H9 (cell line): ENCODE measurements around the gene PROX2. TPM values are rescaled to one million over a fixed set of nuclear protein-coding genes. Genes with fewer than 3 reads are reported as not detected.

Experiments used
- DNase-seq: peaks from one replicate; pipeline ENCODE4 v3.0.0-alpha.2; 2017
- H2AFZ ChIP-seq: one replicate; pipeline ENCODE4 v1.6.1; 2013; ENCODE audit warnings: mild to moderate bottlenecking, low read length, control low read depth, moderate library complexity
- H2AK5ac ChIP-seq: 2 replicates; pipeline ENCODE4 v1.6.1; 2013; ENCODE audit warnings: low read length, control low read depth, mixed read lengths; ENCODE audit not compliant: insufficient read length
- H2BK120ac ChIP-seq: one replicate; pipeline ENCODE4 v1.6.1; 2013; ENCODE audit warnings: low read depth, mild to moderate bottlenecking, low read length, control low read depth, inconsistent platforms; ENCODE audit not compliant: poor library complexity, severe bottlenecking
- H2BK12ac ChIP-seq: 2 replicates; pipeline ENCODE4 v1.6.1; 2013; ENCODE audit warnings: low read length, control low read depth, mixed read lengths, low read depth; ENCODE audit not compliant: insufficient read length
- H2BK15ac ChIP-seq: 2 replicates; pipeline ENCODE4 v1.6.1; 2013; ENCODE audit warnings: low read depth, low read length, control low read depth
- H2BK20ac ChIP-seq: one replicate; pipeline ENCODE4 v1.6.1; 2013; ENCODE audit warnings: low read depth, mild to moderate bottlenecking, low read length, control low read depth, inconsistent platforms; ENCODE audit not compliant: poor library complexity, severe bottlenecking
- H2BK5ac ChIP-seq: 2 replicates; pipeline ENCODE4 v1.6.1; 2013; ENCODE audit warnings: low read length, control low read depth, mixed read lengths; ENCODE audit not compliant: insufficient read length
- H3K14ac ChIP-seq: 2 replicates; pipeline ENCODE4 v1.6.1; 2013; ENCODE audit warnings: low read length, control low read depth; ENCODE audit not compliant: insufficient read depth
- H3K18ac ChIP-seq: 2 replicates; pipeline ENCODE4 v1.6.1; 2013; ENCODE audit warnings: low read depth, mild to moderate bottlenecking, mixed read lengths, low read length, control low read depth; ENCODE audit not compliant: insufficient read length
- H3K23ac ChIP-seq: 2 replicates; pipeline ENCODE4 v1.6.1; 2013; ENCODE audit warnings: low read length, control low read depth, mixed read lengths, low read depth; ENCODE audit not compliant: insufficient read length
- H3K23me2 ChIP-seq: 2 replicates; pipeline ENCODE4 v1.6.1; 2013; ENCODE audit warnings: low read depth, mild to moderate bottlenecking, mixed read lengths, low read length, control low read depth; ENCODE audit not compliant: insufficient read length, poor library complexity, severe bottlenecking
- H3K27ac ChIP-seq: 2 replicates; pipeline ENCODE4 v1.5.1; 2013; ENCODE audit warnings: low read length, control low read depth, mixed read lengths, low read depth; ENCODE audit not compliant: insufficient read length
- H3K27me3 ChIP-seq: 2 replicates; pipeline ENCODE4 v1.6.1; 2013; ENCODE audit warnings: low read length, control low read depth, inconsistent platforms; ENCODE audit not compliant: insufficient read depth
- H3K4ac ChIP-seq: 2 replicates; pipeline ENCODE4 v1.6.1; 2013; ENCODE audit warnings: low read depth, mild to moderate bottlenecking, control low read depth, inconsistent platforms, low read length, moderate library complexity
- H3K4me1 ChIP-seq: 2 replicates; pipeline ENCODE4 v1.6.1; 2013; ENCODE audit warnings: low read length, control low read depth, inconsistent platforms; ENCODE audit not compliant: insufficient read depth
- H3K4me2 ChIP-seq: 2 replicates; pipeline ENCODE4 v1.6.1; 2013; ENCODE audit warnings: low read length, control low read depth, mixed read lengths; ENCODE audit not compliant: insufficient read length, insufficient read depth
- H3K56ac ChIP-seq: 2 replicates; pipeline ENCODE4 v1.6.1; 2013; ENCODE audit warnings: low read depth, mild to moderate bottlenecking, mixed read lengths, low read length, control low read depth; ENCODE audit not compliant: insufficient read length
- H3K79me1 ChIP-seq: 2 replicates; pipeline ENCODE4 v1.6.1; 2013; ENCODE audit warnings: low read depth, mild to moderate bottlenecking, moderate library complexity, low read length, control low read depth, inconsistent platforms; ENCODE audit not compliant: insufficient read depth, poor library complexity, severe bottlenecking
- H3K79me2 ChIP-seq: 2 replicates; pipeline ENCODE4 v1.6.1; 2013; ENCODE audit warnings: low read length, control low read depth, inconsistent platforms; ENCODE audit not compliant: insufficient read depth
- H3K9ac ChIP-seq: 2 replicates; pipeline ENCODE4 v1.6.1; 2013; ENCODE audit warnings: low read length, control low read depth, mixed read lengths; ENCODE audit not compliant: insufficient read length; ENCODE audit errors: extremely low read depth
- H3K9me3 ChIP-seq: one replicate; pipeline ENCODE4 v1.6.1; 2013; ENCODE audit warnings: low read depth, low read length, inconsistent platforms; ENCODE audit not compliant: control insufficient read depth
- H3T11ph ChIP-seq: one replicate; pipeline ENCODE4 v1.6.1; 2013; ENCODE audit warnings: mild to moderate bottlenecking, low read length, control low read depth, inconsistent platforms
- H4K20me1 ChIP-seq: one replicate; pipeline ENCODE4 v1.6.1; 2013; ENCODE audit not compliant: control insufficient read depth, insufficient read length, insufficient read depth
- H4K5ac ChIP-seq: 2 replicates; pipeline ENCODE4 v1.6.1; 2013; ENCODE audit warnings: low read depth, mild to moderate bottlenecking, mixed read lengths, low read length, control low read depth; ENCODE audit not compliant: insufficient read length
- H4K8ac ChIP-seq: replicated peaks from 2 replicates; pipeline ENCODE4 v1.6.1; 2013; ENCODE audit warnings: low read length, control low read depth, mixed read lengths, low read depth; ENCODE audit not compliant: insufficient read length
- H4K91ac ChIP-seq: 2 replicates; pipeline ENCODE4 v1.6.1; 2013; ENCODE audit warnings: low read depth, mild to moderate bottlenecking, moderate library complexity, mixed read lengths, low read length, control low read depth; ENCODE audit not compliant: insufficient read length
- H3K27ac Mint-ChIP-seq, 3 experiments: 2 replicates in 2 of 3; 3 replicates in 1 of 3; pipeline ENCODE4 v1.8.0; 2020 to 2021; ENCODE audit warnings: mixed read lengths in 3 of 3, mild to moderate bottlenecking in 1 of 3, moderate library complexity in 1 of 3
- H3K27me3 Mint-ChIP-seq: 2 replicates; pipeline ENCODE4 v1.8.0; 2021; ENCODE audit warnings: low read depth, mild to moderate bottlenecking, moderate library complexity, mixed read lengths
- H3K36me3 Mint-ChIP-seq, 3 experiments: 2 replicates in 2 of 3; 3 replicates in 1 of 3; pipeline ENCODE4 v1.8.0; 2020 to 2021; ENCODE audit warnings: low read depth in 3 of 3, mixed read lengths in 3 of 3; ENCODE audit not compliant: insufficient read depth in 1 of 3
- H3K4me1 Mint-ChIP-seq, 2 experiments: 2 replicates each; pipeline ENCODE4 v1.8.0; 2020; ENCODE audit warnings: mixed read lengths in 2 of 2
- H3K4me3 Mint-ChIP-seq, 2 experiments: 2 replicates in 1 of 2; 3 replicates in 1 of 2; pipeline ENCODE4 v1.8.0; 2020 to 2021; ENCODE audit warnings: mild to moderate bottlenecking in 2 of 2, mixed read lengths in 2 of 2, moderate library complexity in 1 of 2
- H3K9me3 Mint-ChIP-seq, 2 experiments: 2 replicates in 1 of 2; 3 replicates in 1 of 2; pipeline ENCODE4 v1.8.0; 2020; ENCODE audit warnings: mild to moderate bottlenecking in 2 of 2, mixed read lengths in 2 of 2, moderate library complexity in 1 of 2
- WGBS: extraction: QIAGEN DNeasy Blood & Tissue Kit; methylation state at CpG from one replicate; pipeline ENCODE4 v1.1.7; 2013; ENCODE audit warnings: missing lambda C conversion rate, low lambda C conversion rate, mixed read lengths; ENCODE audit not compliant: insufficient read length; ENCODE audit errors: extremely low coverage; 5-methylcytosine and 5-hydroxymethylcytosine counted together
- total RNA-seq: library from RNA; stranded (reverse); gene quantifications from 2 replicates; pipeline ENCODE4 v1.2.1, GENCODE V29; 2021
- TF ChIP-seq, protein P1 (sequence below): fragments of 200-600 bp; sonication (generic); conservative IDR thresholded peaks from 3 replicates; pipeline ENCODE4 v1.8.0; 2021; ENCODE audit warnings: antibody characterized with exemption, mild to moderate bottlenecking

Gene PROX2
- total RNA-seq, 1 experiment from 2014 or later, result not detected

DNA sequence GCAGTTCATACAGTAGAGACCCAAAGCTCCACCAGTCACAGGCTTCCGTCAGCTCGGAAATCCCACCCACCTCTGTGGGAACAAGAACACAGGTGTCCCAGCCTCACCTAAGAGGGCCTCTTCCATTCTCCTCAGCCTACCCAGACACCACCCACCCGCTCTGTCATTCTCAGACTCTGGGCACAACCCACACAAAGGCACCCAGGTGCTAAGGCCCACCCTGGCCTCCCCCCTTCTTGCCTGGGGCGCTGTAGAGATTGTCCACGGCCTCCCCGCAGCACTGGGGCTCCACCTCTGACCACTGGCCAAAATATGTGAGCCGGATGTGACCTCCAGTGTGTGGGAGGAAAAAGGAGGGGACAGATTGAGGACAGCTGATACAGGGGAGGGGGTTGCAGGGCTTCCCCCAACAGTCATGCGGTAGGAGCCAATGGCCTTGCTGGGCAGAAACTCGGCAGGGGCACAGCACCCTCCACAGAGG, 33.0 kb upstream of the PROX2 start:
- Histone ChIP-seq H3K56ac (no peak overlapping the region), H4K5ac (no peak overlapping the region), H2BK20ac (no peak overlapping the region), H2BK12ac (no peak overlapping the region), H3K27me3 (no peaks in the 10 kb centered on the region), H3T11ph (no peak overlapping the region), H4K91ac (no peak overlapping the region), H4K8ac (no peak overlapping the region), H3K9ac (no peak overlapping the region), H3K18ac (no peak overlapping the region), H3K79me1 (no peaks in the 10 kb centered on the region), H3K14ac (no peak overlapping the region), H2BK5ac (no peak overlapping the region), H4K20me1 (no peaks in the 10 kb centered on the region), H3K23me2 (no peaks in the 10 kb centered on the region), H3K4me2 (no peak overlapping the region), H3K79me2 (no peaks in the 10 kb centered on the region), H3K4ac (no peak overlapping the region), H3K23ac (no peak overlapping the region), H2AFZ (no peak overlapping the region), H3K9me3 (no peaks in the 10 kb centered on the region), H2AK5ac (no peak overlapping the region), H2BK120ac (no peak overlapping the region), H3K27ac (no peak overlapping the region), H2BK15ac (no peak overlapping the region), H3K4me1 (no peaks in the 10 kb centered on the region)
- Mint-ChIP-seq H3K27me3 (no peaks in the 10 kb centered on the region; the same call in 1 of the 2 replicates), H3K36me3 (peaks cover 0 to 15% (median 1%) of the 10 kb centered on the region in 3 experiments; a peak in 4 of 7 replicates), H3K4me3 (no peak overlapping the region), H3K4me1 (peaks cover 2 to 6% of the 10 kb centered on the region in 2 experiments), H3K27ac (peak overlapping the region in 2 of 3 experiments; percentile 14 to 93; a peak in 2 of 7 replicates), H3K9me3 (no peaks in the 10 kb centered on the region)
- TF ChIP-seq, protein P1, sequence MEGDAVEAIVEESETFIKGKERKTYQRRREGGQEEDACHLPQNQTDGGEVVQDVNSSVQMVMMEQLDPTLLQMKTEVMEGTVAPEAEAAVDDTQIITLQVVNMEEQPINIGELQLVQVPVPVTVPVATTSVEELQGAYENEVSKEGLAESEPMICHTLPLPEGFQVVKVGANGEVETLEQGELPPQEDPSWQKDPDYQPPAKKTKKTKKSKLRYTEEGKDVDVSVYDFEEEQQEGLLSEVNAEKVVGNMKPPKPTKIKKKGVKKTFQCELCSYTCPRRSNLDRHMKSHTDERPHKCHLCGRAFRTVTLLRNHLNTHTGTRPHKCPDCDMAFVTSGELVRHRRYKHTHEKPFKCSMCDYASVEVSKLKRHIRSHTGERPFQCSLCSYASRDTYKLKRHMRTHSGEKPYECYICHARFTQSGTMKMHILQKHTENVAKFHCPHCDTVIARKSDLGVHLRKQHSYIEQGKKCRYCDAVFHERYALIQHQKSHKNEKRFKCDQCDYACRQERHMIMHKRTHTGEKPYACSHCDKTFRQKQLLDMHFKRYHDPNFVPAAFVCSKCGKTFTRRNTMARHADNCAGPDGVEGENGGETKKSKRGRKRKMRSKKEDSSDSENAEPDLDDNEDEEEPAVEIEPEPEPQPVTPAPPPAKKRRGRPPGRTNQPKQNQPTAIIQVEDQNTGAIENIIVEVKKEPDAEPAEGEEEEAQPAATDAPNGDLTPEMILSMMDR, result no peak
- WGBS, result no CpG with 5 or more reads among the region's 9 CpGs
- DNase-seq, result no peak
